Activated T-cell treated with anti-CD3 and anti-CD28 coated beads for 1 hour (primary cell): ENCODE data around the gene ZNF75A.
A peak's percentile ranks its signal among the peaks of the same experiment; 100 is the strongest.

Experiments used
- DNase-seq: peaks from one replicate; pipeline ENCODE4 v3.0.0-alpha.2; 2020; ENCODE audit warnings: low read depth

ZNF75A gene

GRCh38 chr16:3289998-3290673, 15.2 kb upstream of the ZNF75A start:
- no peak for DNase-seq

GRCh38 chr16:3292604-3293003, 12.7 kb upstream of the ZNF75A start:
- no peak for DNase-seq

GRCh38 chr16:3295209-3295608, 10.1 kb upstream of the ZNF75A start:
- DNase-seq = no peak

- DNase-seq = no peak
Measured at GRCh38 chr16:3295783-3296182, 9.5 kb upstream of the ZNF75A start.

- DNase-seq = no peak
Measured at GRCh38 chr16:3304370-3304769, 927 bp upstream of the ZNF75A start.

GRCh38 chr16:3306078-3306477, 781 bp downstream of the ZNF75A start:
- DNase-seq = no peak

GRCh38 chr16:3311496-3311895, 6.2 kb downstream of the ZNF75A start:
- DNase-seq = no peak

GRCh38 chr16:3317315-3317999, 12.2 kb downstream of the ZNF75A start:
- no peak for DNase-seq

GRCh38 chr16:3321816-3322215, 16.5 kb downstream of the ZNF75A start:
- DNase-seq = no peak

- no peak for DNase-seq
Measured at GRCh38 chr16:3327514-3327913, 22.2 kb downstream of the ZNF75A start.

- DNase-seq = no peak
Measured at GRCh38 chr16:3328104-3328503, 22.8 kb downstream of the ZNF75A start.

- no peak for DNase-seq
Measured at GRCh38 chr16:3328643-3329042, 23.3 kb downstream of the ZNF75A start.

- no peak for DNase-seq
Measured at GRCh38 chr16:3346041-3346440, 40.7 kb downstream of the ZNF75A start.

GRCh38 chr16:3347586-3347985, 42.3 kb downstream of the ZNF75A start:
- DNase-seq = no peak

GRCh38 chr16:3348547-3349167, 43.4 kb downstream of the ZNF75A start:
- no peak for DNase-seq

- DNase-seq = no peak
Measured at GRCh38 chr16:3349175-3349574, 43.9 kb downstream of the ZNF75A start.

- no peak for DNase-seq
Measured at GRCh38 chr16:3355589-3355988, 50.3 kb downstream of the ZNF75A start, which contains the start of gene OR2C1. Gene OR2C1 (plus strand): TSS chr16:3355889. CDS start chr16:3355941, 52 bp downstream.

- no peak for DNase-seq
Measured at GRCh38 chr16:3356118-3356517, 50.8 kb downstream of the ZNF75A start.

- DNase-seq = no peak
Measured at GRCh38 chr16:3358871-3359270, 53.6 kb downstream of the ZNF75A start.

GRCh38 chr16:3362931-3363330, 57.6 kb downstream of the ZNF75A start:
- no peak for DNase-seq

- DNase-seq = no peak
Measured at GRCh38 chr16:3363793-3364192, 58.5 kb downstream of the ZNF75A start.

- peak; percentile 72 for DNase-seq
Measured at GRCh38 chr16:3364774-3365427, 59.6 kb downstream of the ZNF75A start.
